H1 (cell line): ENCODE measurements around the gene PTPRG. TPM values are rescaled to one million over a fixed set of nuclear protein-coding genes. Genes with fewer than 3 reads are reported as not detected.

Experiments used
- CTCF ChIA-PET: fragments of 300-600 bp; sonication (Branson Sonifier 250); formaldehyde crosslinking; loops from one replicate; lab custom pipeline; 2021; ENCODE audit not compliant: partially characterized antibody; lab: Charles Lee
- POLR2A ChIA-PET: fragments of 300-600 bp; sonication (Branson Sonifier 250); formaldehyde crosslinking; loops from one replicate; lab custom pipeline; 2021; ENCODE audit warnings: inconsistent platforms; ENCODE audit not compliant: partially characterized antibody; lab: Charles Lee
- DNase-seq, 2 experiments: peaks; one replicate each; pipeline versions ENCODE4 v3.0.0 to v3.0.0-alpha.2; 2010 to 2022; ENCODE audit warnings: low spot score in 2 of 2, low read depth in 1 of 2, mixed read lengths in 1 of 2
- FAIRE-seq: peaks from 2 replicates; lab custom pipeline; 2011; peaks lifted over from hg19 to GRCh38; lab: Jason Lieb, UNC
- H2AFZ ChIP-seq: 2 replicates; pipeline ENCODE4 v1.8.1; 2012; ENCODE audit warnings: low read length, inconsistent platforms
- H2AK5ac ChIP-seq: 2 replicates; pipeline ENCODE4 v1.6.1; 2013; ENCODE audit warnings: low read depth, low read length
- H2BK120ac ChIP-seq: replicated peaks from 2 replicates; pipeline ENCODE3; 2013; ENCODE audit warnings: low read depth, low read length, inconsistent platforms
- H2BK12ac ChIP-seq: 2 replicates; pipeline ENCODE4 v1.6.1; 2013; ENCODE audit warnings: low read depth, low read length
- H2BK15ac ChIP-seq: 2 replicates; pipeline ENCODE4 v1.6.1; 2013; ENCODE audit warnings: low read length
- H2BK20ac ChIP-seq: 2 replicates; pipeline ENCODE4 v1.6.1; 2013; ENCODE audit warnings: low read length
- H2BK5ac ChIP-seq: 2 replicates; pipeline ENCODE4 v1.6.1; 2013; ENCODE audit warnings: low read depth, low read length
- H3K14ac ChIP-seq: 2 replicates; pipeline ENCODE4 v1.6.1; 2013; ENCODE audit warnings: inconsistent platforms; ENCODE audit not compliant: insufficient read length
- H3K18ac ChIP-seq: 2 replicates; pipeline ENCODE4 v1.6.1; 2013; ENCODE audit warnings: low read length; ENCODE audit errors: extremely low read depth
- H3K23ac ChIP-seq: 2 replicates; pipeline ENCODE4 v1.6.1; 2013; ENCODE audit warnings: inconsistent platforms; ENCODE audit not compliant: insufficient read length
- H3K23me2 ChIP-seq: 2 replicates; pipeline ENCODE4 v1.6.1; 2013; ENCODE audit warnings: low read depth, low read length
- H3K27ac ChIP-seq: 2 replicates; pipeline ENCODE4 v1.6.1; 2011; ENCODE audit warnings: low read depth, low read length, inconsistent platforms
- H3K27me3 ChIP-seq, 4 experiments: replicated peaks in 1 of 4; 1 replicate in 1 of 4; 2 replicates in 3 of 4; pipeline versions ENCODE4 v1.6.1 to v1.8.1; 2011 to 2013; ENCODE audit warnings: low read length in 3 of 4, mild to moderate bottlenecking in 3 of 4, inconsistent platforms in 2 of 4, mixed read lengths in 2 of 4, moderate library complexity in 1 of 4; ENCODE audit not compliant: control insufficient read depth in 3 of 4, insufficient read depth in 3 of 4; ENCODE audit errors: extremely low read depth in 1 of 4
- H3K36me3 ChIP-seq, 4 experiments: 2 replicates each; pipeline versions ENCODE4 v1.6.1 to v1.8.1; 2011 to 2013; ENCODE audit warnings: mild to moderate bottlenecking in 4 of 4, low read length in 3 of 4, moderate library complexity in 2 of 4, control low read depth in 1 of 4, inconsistent platforms in 1 of 4; ENCODE audit not compliant: insufficient read depth in 4 of 4, control insufficient read depth in 2 of 4
- H3K4ac ChIP-seq: replicated peaks from 2 replicates; pipeline ENCODE3; 2013; ENCODE audit warnings: low read length, low read depth, mixed read lengths, inconsistent platforms; ENCODE audit not compliant: insufficient read length
- H3K4me1 ChIP-seq, 4 experiments: replicated peaks in 1 of 4; 1 replicate in 1 of 4; 2 replicates in 3 of 4; pipeline versions ENCODE4 v1.6.1 to v1.8.1; 2011 to 2013; ENCODE audit warnings: low read length in 3 of 4, inconsistent platforms in 2 of 4, mixed read lengths in 1 of 4; ENCODE audit not compliant: insufficient read depth in 4 of 4, control insufficient read depth in 3 of 4
- H3K4me2 ChIP-seq, 2 experiments: 2 replicates each; pipeline versions ENCODE4 v1.6.1 to v1.8.1; 2011 to 2013; ENCODE audit warnings: low read depth in 2 of 2, low read length in 2 of 2, control low read depth in 1 of 2, inconsistent platforms in 1 of 2, mild to moderate bottlenecking in 1 of 2; ENCODE audit not compliant: insufficient read depth in 1 of 2
- H3K4me3 ChIP-seq, 4 experiments: fragments of 200-600, 300-600 bp in 1 of 4; sonication (generic), shearing (Covaris generic), sonication (Bioruptor Twin) in 1 of 4; 2 replicates each; pipeline versions ENCODE4 v1.5.1 to v1.8.1; 2011 to 2016; ENCODE audit warnings: low read length in 4 of 4, low read depth in 3 of 4, control low read depth in 2 of 4, inconsistent platforms in 2 of 4, mild to moderate bottlenecking in 2 of 4, mixed read lengths in 1 of 4, moderate library complexity in 1 of 4; ENCODE audit not compliant: insufficient read depth in 2 of 4; ENCODE audit errors: extremely low read depth in 1 of 4
- H3K56ac ChIP-seq: replicated peaks from 2 replicates; pipeline ENCODE3; 2013; ENCODE audit warnings: low read depth, mild to moderate bottlenecking, mixed read lengths, low read length, inconsistent platforms; ENCODE audit not compliant: insufficient read length
- H3K79me1 ChIP-seq: 2 replicates; pipeline ENCODE4 v1.6.1; 2013; ENCODE audit warnings: low read depth, low read length, control low read depth
- H3K79me2 ChIP-seq, 2 experiments: 2 replicates each; pipeline versions ENCODE4 v1.6.1 to v1.8.1; 2012 to 2013; ENCODE audit warnings: low read length in 2 of 2, mild to moderate bottlenecking in 2 of 2, inconsistent platforms in 1 of 2; ENCODE audit not compliant: insufficient read depth in 2 of 2, control insufficient read depth in 1 of 2
- H3K9ac ChIP-seq, 4 experiments: replicated peaks in 1 of 4; 1 replicate in 1 of 4; 2 replicates in 3 of 4; pipeline versions ENCODE4 v1.6.1 to v1.8.1; 2011 to 2013; ENCODE audit warnings: low read depth in 3 of 4, low read length in 3 of 4, control low read depth in 2 of 4, mild to moderate bottlenecking in 2 of 4, moderate library complexity in 2 of 4, inconsistent platforms in 1 of 4; ENCODE audit errors: extremely low read depth in 1 of 4
- H3K9me3 ChIP-seq, 2 experiments: 2 replicates each; pipeline versions ENCODE4 v1.6.1 to v1.8.1; 2012 to 2013; ENCODE audit warnings: mild to moderate bottlenecking in 2 of 2, moderate library complexity in 2 of 2, control low read depth in 1 of 2, inconsistent platforms in 1 of 2, low read depth in 1 of 2, low read length in 1 of 2, mixed read lengths in 1 of 2; ENCODE audit not compliant: insufficient read depth in 2 of 2
- H4K20me1 ChIP-seq, 2 experiments: replicated peaks in 1 of 2; 2 replicates each; pipeline versions ENCODE3 to v1.8.1; 2011 to 2013; ENCODE audit warnings: inconsistent platforms in 2 of 2, low read length in 2 of 2, mild to moderate bottlenecking in 1 of 2; ENCODE audit not compliant: insufficient read depth in 2 of 2, control insufficient read depth in 1 of 2
- H4K5ac ChIP-seq: 2 replicates; pipeline ENCODE4 v1.6.1; 2013; ENCODE audit warnings: low read length, low read depth, mixed read lengths, inconsistent platforms; ENCODE audit not compliant: insufficient read length
- H4K8ac ChIP-seq: 2 replicates; pipeline ENCODE4 v1.8.0; 2013; ENCODE audit warnings: mild to moderate bottlenecking, moderate library complexity, low read length, inconsistent platforms; ENCODE audit not compliant: insufficient read depth; ENCODE audit errors: extremely low read depth
- H4K91ac ChIP-seq: replicated peaks from 2 replicates; pipeline ENCODE3; 2013; ENCODE audit warnings: low read length, mixed read lengths, inconsistent platforms; ENCODE audit not compliant: insufficient read length
- BCL11A ChIP-seq, 2 experiments: IDR thresholded peaks; one replicate each; pipeline ENCODE4 v1.6.1; 2011; ENCODE audit warnings: low read depth in 2 of 2, low read length in 2 of 2, mild to moderate bottlenecking in 2 of 2
- SIRT6 ChIP-seq: IDR thresholded peaks from one replicate; pipeline ENCODE4 v1.7.1; 2012; ENCODE audit warnings: low read length, inconsistent platforms
- WGBS, 2 experiments: shearing (Covaris generic) in 1 of 2; methylation state at CpG; one replicate each; pipeline versions ENCODE4 v1.1.6 to v1.1.7; 2013 to 2015; ENCODE audit warnings: low lambda C conversion rate in 2 of 2, mixed read lengths in 2 of 2, inconsistent platforms in 1 of 2, low coverage in 1 of 2, missing lambda C conversion rate in 1 of 2; ENCODE audit not compliant: insufficient replicate concordance in 2 of 2, insufficient coverage in 1 of 2, insufficient read length in 1 of 2; ENCODE audit errors: extremely low coverage in 1 of 2, missing lambda C conversion rate in 1 of 2; 5-methylcytosine and 5-hydroxymethylcytosine counted together
- polyA plus RNA-seq, 7 experiments: library from polyadenylated mRNA; depleted of rRNA in 3 of 7; stranded (reverse) in 5 of 7; unstranded in 2 of 7; fragments of >200 nt in 5 of 7; fragments of 200-250 nt in 2 of 7; gene quantifications; 1 replicate in 5 of 7; 2 replicates in 1 of 7; 4 replicates in 1 of 7; pipeline versions ENCODE4 v1.2.1 to v1.2.3, GENCODE V29; 2011 to 2013; ENCODE audit warnings: missing spikeins in 2 of 7, mixed read lengths in 2 of 7
- total RNA-seq: library from RNA; stranded (reverse); fragmentation: NEBNext Ultra II Directional; extraction: Animal tissue kit (Norgen Biotek cat#: 25700); gene quantifications from 2 replicates; pipeline ENCODE4 v1.2.1, GENCODE V29; 2021

PTPRG gene
- total and polyA plus RNA-seq, 2 of the 8 experiments (the other 6 are each of a cell fraction or from before 2014, with no cell fraction given), result 23.3 to 96.2 TPM

DNA sequence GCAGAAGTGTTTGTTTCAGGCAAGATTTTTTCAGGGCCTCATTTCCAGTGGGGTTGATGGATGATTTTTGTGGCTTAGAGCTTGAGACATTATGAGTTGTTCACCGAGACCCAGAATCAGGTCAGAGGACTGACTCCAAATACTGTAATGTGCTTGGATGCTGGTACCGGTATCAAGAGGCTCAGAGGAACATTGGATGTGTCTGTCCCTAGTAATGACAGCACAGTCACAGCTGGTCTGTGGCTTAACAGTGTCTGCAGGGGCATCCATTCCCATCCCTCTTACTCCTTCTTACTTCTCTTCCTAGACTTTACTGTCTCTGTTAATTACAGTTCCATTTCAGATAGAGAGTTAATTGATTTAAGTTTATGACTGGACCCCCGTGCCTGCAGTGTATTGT lies 107.8 kb downstream of the PTPRG start:
- peaks cover 10 to 11% of the 10 kb centered on the region in 2 experiments for H4K20me1 ChIP-seq
- H4K91ac ChIP-seq, result no peak overlapping the region
- no peak overlapping the region for H3K4me3 ChIP-seq
- no peak overlapping the region for H2BK5ac ChIP-seq
- H3K14ac ChIP-seq, result no peak overlapping the region
- peaks cover 10% of the 10 kb centered on the region for H3K79me1 ChIP-seq
- H2BK15ac ChIP-seq, result no peak overlapping the region
- H3K9me3 ChIP-seq, result no peaks in the 10 kb centered on the region
- no peaks in the 10 kb centered on the region for H3K27me3 ChIP-seq
- H3K27ac ChIP-seq, result no peak overlapping the region
- peaks cover 0 to 3% (median 0%) of the 10 kb centered on the region in 4 experiments; a peak in 2 of 8 replicates for H3K36me3 ChIP-seq
- CTCF ChIA-PET, result interaction anchor here (0.7 kb wide), 1 partner anchor 105 kb away, joined by 3 read pairs; no protein-coding TSS in a partner anchor
- H3K18ac ChIP-seq, result no peak overlapping the region
- DNase-seq (no peak), FAIRE-seq (no peak)
- H2AK5ac ChIP-seq, result no peak overlapping the region
- 85% methylated on average over 3 of the region's 3 CpGs; no CpG with 5 or more reads in 1 of the 2 experiments for WGBS, 2 experiments
- H3K4ac ChIP-seq, result no peak overlapping the region
- no peak overlapping the region for H3K56ac ChIP-seq
- 0 out of 4 replicates have a peak overlapping the region, but pooled peaks of 1 of the 2 experiments have one; percentile 3 for H3K4me2 ChIP-seq
- H2BK20ac ChIP-seq, result no peak overlapping the region
- no peak overlapping the region for H4K8ac ChIP-seq
- H3K9ac ChIP-seq, result no peak overlapping the region
- H4K5ac ChIP-seq, result no peak overlapping the region
- no peak overlapping the region for H3K23ac ChIP-seq
- H2BK12ac ChIP-seq, result no peak overlapping the region
- no peak overlapping the region for H2BK120ac ChIP-seq
- TF ChIP-seq BCL11A (IDR thresholded peaks at IDR 0.05; ENCODE audit: low read depth in 2 of 2, low read length in 2 of 2), result no peak
- TF ChIP-seq SIRT6, result no peak
- H3K4me1 ChIP-seq, result peaks cover 0 to 10% (median 7%) of the 10 kb centered on the region in 4 experiments; a peak in 6 of 7 replicates
- no peak overlapping the region for H2AFZ ChIP-seq
- no peaks in the 10 kb centered on the region for H3K23me2 ChIP-seq
- H3K79me2 ChIP-seq, result peaks cover 8 to 82% of the 10 kb centered on the region in 2 experiments; a peak in 3 of 4 replicates
- POLR2A ChIA-PET, result interaction anchor here (0.9 to 2.0 kb wide), 4 partner anchors 9 to 107 kb away, joined by 3 to 5 read pairs (median 4); partner anchors contain the start of gene PTPRG
